ENCODE measurements around the gene AURKA.

DNA sequence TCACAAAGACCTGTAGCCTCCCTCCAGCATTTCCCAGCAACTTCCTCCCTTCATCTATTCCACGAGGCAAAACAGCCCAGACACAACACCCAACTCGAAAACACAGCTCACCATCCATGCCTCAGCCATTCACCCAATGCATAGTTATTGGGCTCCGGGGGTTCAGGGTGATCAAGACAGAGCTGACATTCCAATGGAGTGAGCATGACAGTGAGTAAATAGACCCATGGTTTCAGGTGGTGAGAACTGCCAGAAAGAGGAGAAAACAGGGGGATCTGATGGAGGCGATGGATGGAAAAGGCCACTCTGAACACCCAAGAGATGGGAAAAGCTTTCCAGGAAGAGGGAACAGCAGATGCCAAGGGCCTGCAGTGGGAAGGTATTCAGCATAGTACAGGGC lies 25.9 kb upstream of the AURKA start:
- TF ChIP-seq, protein P1, sequence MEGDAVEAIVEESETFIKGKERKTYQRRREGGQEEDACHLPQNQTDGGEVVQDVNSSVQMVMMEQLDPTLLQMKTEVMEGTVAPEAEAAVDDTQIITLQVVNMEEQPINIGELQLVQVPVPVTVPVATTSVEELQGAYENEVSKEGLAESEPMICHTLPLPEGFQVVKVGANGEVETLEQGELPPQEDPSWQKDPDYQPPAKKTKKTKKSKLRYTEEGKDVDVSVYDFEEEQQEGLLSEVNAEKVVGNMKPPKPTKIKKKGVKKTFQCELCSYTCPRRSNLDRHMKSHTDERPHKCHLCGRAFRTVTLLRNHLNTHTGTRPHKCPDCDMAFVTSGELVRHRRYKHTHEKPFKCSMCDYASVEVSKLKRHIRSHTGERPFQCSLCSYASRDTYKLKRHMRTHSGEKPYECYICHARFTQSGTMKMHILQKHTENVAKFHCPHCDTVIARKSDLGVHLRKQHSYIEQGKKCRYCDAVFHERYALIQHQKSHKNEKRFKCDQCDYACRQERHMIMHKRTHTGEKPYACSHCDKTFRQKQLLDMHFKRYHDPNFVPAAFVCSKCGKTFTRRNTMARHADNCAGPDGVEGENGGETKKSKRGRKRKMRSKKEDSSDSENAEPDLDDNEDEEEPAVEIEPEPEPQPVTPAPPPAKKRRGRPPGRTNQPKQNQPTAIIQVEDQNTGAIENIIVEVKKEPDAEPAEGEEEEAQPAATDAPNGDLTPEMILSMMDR (IDR thresholded peaks at IDR 0.05; ENCODE audit: borderline replicate concordance, extremely low read depth, low read length, poor library complexity, severe bottlenecking) = no peak
- TF ChIP-seq EZH2 (IDR thresholded peaks at IDR 0.05; ENCODE audit: borderline replicate concordance, low read depth, low read length, severe bottlenecking) = no peak

Measured in DND-41 (cell line).